Stimulated activated CD8-positive, alpha-beta memory T cell treated with anti-CD3 and anti-CD28 coated beads, Interleukin-12 subunit alpha, Interleukin-12 subunit beta, amount 100 ng/mL, for 1 hour (primary cell): ENCODE results near the gene SLC16A2.
A peak's percentile ranks its signal among the peaks of the same experiment; 100 is the strongest.

ENCODE experiments used
- DNase-seq: peaks from one replicate; pipeline ENCODE4 v3.0.0-alpha.2; 2020; ENCODE audit warnings: low read depth

The SLC16A2 gene

GRCh38 chrX:74536832-74537371 is 115.6 kb downstream of the SLC16A2 start:
- DNase-seq: no peak

GRCh38 chrX:74540635-74541249 is 119.4 kb downstream of the SLC16A2 start:
- DNase-seq: no peak

GRCh38 chrX:74545880-74546523 is 124.7 kb downstream of the SLC16A2 start:
- no peak for DNase-seq

GRCh38 chrX:74546984-74547383 is 125.7 kb downstream of the SLC16A2 start:
- DNase-seq: no peak

GRCh38 chrX:74550295-74550802 is 129.1 kb downstream of the SLC16A2 start:
- DNase-seq: peak; percentile 76

GRCh38 chrX:74551934-74552333 is 130.6 kb downstream of the SLC16A2 start:
- no peak for DNase-seq

GRCh38 chrX:74557378-74557777 is 136.1 kb downstream of the SLC16A2 start:
- DNase-seq: no peak

- DNase-seq: no peak
Observed at GRCh38 chrX:74578137-74578536, 156.8 kb downstream of the SLC16A2 start.

- no peak for DNase-seq
Observed at GRCh38 chrX:74579597-74580198, 158.4 kb downstream of the SLC16A2 start.
